Coronary artery (tissue), 2 donors: ENCODE results near the gene MECR.

Experiments
- DNase-seq: peaks from one replicate; pipeline ENCODE4 v3.0.0-alpha.2; 2017; ENCODE audit warnings: low spot score
- H3K27ac ChIP-seq, 2 donors: fragments of 200-600 bp; sonication (generic); one replicate each; pipeline ENCODE4 v1.5.1; 2016 to 2019
- H3K4me3 ChIP-seq: fragments of 200-600 bp; sonication (generic); 2 replicates; pipeline ENCODE4 v1.5.1; 2016; ENCODE audit warnings: mild to moderate bottlenecking, moderate library complexity
- TF ChIP-seq, protein P1 (sequence below): fragments of 200-600 bp; sonication (generic); IDR thresholded peaks from one replicate; pipeline ENCODE4 v1.5.1; 2019; ENCODE audit warnings: antibody characterized with exemption

Gene MECR

DNA sequence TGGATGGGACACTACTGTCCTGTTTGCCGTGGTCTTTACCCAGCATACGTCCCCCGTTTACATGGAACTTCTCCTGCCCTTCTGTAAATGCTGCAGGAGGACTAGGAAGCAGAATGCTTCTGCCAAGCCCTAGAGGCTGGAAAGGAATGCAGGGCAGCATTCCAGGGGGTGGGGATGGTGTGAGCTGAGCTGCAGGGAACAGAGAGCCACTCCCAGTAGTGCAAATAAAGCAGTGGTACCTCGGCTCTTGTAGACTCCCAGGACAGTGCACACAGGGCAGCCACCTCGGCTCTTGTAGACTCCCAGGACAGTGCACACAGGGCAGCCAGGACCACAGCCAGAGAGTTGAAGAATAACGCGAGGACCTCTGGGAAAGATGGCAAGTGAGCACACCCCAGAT is 41.0 kb upstream of the MECR start:
- TF ChIP-seq, protein P1, sequence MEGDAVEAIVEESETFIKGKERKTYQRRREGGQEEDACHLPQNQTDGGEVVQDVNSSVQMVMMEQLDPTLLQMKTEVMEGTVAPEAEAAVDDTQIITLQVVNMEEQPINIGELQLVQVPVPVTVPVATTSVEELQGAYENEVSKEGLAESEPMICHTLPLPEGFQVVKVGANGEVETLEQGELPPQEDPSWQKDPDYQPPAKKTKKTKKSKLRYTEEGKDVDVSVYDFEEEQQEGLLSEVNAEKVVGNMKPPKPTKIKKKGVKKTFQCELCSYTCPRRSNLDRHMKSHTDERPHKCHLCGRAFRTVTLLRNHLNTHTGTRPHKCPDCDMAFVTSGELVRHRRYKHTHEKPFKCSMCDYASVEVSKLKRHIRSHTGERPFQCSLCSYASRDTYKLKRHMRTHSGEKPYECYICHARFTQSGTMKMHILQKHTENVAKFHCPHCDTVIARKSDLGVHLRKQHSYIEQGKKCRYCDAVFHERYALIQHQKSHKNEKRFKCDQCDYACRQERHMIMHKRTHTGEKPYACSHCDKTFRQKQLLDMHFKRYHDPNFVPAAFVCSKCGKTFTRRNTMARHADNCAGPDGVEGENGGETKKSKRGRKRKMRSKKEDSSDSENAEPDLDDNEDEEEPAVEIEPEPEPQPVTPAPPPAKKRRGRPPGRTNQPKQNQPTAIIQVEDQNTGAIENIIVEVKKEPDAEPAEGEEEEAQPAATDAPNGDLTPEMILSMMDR: no peak
- peak overlapping the region; percentile 24 for H3K4me3 ChIP-seq
- DNase-seq: no peak
- H3K27ac ChIP-seq: peak overlapping the region in 1 of 2 donors; percentile 54

GRCh38 chr1:29270929-29271521 is 40.3 kb upstream of the MECR start:
- no peak overlapping the region for H3K27ac ChIP-seq
- no peak for DNase-seq
- TF ChIP-seq, protein P1: no peak

GRCh38 chr1:29269382-29269781 is 38.6 kb upstream of the MECR start:
- no peak overlapping the region for H3K27ac ChIP-seq
- TF ChIP-seq, protein P1: no peak
- no peak for DNase-seq
- no peak overlapping the region for H3K4me3 ChIP-seq

More at GRCh38 chr1:29270929-29271521, 40.3 kb upstream of the MECR start:
- no peak overlapping the region for H3K4me3 ChIP-seq

DNA sequence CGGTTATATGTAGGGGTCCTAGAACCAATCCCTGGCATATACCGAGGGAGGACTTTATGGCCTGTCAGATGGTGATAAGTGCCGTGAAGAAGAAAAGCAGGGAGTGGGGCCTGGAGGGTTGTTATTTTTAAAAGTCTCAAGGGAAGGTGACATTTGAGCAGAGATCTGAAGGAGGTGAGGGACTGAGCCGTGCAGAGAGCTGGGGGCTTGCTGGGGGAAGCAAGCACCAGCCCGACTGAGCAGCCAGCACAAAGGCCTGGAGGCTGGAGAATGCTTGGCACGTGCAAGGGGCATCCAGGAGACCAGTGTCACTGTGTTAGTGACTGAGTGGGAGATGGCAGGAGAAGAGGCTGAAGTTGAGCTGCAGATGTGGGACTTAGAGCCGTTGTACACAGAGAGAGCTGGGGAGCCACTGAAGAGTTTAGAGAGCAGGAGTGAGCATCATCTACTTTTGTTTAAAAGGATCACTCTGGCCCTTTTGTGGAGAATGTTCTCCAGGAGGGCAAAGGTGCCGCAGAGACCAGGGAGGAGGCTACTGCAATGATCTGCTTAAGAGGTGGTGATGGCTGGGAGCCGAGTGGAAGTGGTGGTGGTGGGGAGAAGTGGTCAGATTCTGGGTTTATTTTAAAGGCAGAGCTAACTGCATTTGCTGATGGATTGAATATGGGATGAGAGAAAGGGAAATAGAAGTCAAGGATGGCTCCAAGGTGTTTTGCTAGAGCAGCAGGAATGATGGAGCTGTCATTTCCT is 36.8 kb upstream of the MECR start:
- Histone ChIP-seq H3K4me3 (no peak overlapping the region), H3K27ac (no peak overlapping the region)
- DNase-seq: no peak
- TF ChIP-seq, protein P1: no peak

DNA sequence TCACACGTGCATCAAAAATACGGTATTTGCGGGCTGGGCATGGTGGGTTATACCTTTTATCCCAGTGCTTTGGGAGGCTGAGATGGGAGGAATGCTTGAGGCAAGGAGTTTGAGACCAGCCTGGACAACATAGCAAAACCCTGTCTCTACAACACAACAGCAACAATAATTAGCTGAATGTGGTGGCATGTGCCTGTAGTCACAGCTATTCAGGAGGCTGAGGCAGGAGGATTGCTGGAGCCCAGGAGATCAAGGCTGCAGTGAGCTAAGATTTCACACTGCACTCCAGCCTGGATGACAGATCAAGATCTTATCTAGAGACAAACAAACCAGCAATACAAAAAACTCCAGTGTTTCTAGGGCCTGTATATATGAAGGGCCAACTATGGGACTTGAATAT is 36.2 kb upstream of the MECR start:
- Histone ChIP-seq H3K27ac (no peak overlapping the region), H3K4me3 (no peak overlapping the region)
- no peak for DNase-seq
- TF ChIP-seq, protein P1: no peak

DNA sequence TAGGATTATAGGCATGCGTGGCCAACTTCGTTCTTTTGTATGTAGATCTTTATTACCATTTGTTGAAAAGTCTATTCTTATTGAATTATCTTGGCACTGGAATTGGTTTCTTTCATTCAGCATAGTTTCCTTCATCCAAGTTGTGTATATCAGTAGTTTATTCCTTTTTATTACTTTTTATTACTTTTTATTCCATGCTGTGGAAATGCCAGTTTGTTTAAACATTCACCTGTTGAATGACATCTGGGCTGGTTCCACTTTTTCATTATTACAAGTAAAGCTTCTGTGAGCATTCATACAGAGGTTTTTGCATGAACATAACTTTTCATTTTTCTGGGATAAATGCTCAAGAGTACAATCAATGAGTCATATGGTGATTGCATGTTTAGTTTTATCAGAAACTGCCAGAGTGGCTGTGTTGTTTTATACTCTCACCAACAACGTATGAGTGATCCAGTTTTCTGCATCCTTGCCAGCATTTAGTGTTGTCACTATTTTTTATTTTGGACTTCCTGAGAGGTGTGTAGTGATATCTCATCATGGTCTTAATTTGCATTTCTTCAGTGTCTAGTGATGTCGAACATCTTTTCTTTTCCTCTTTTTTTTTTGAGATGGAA is 34.1 kb upstream of the MECR start:
- no peak overlapping the region for H3K27ac ChIP-seq

More for the DNA sequence above, 34.1 kb upstream of the MECR start:
- H3K4me3 ChIP-seq: no peak overlapping the region
- TF ChIP-seq, protein P1: no peak
- no peak for DNase-seq
